ENCODE results near the gene IPCEF1.

Gene IPCEF1, protein sequence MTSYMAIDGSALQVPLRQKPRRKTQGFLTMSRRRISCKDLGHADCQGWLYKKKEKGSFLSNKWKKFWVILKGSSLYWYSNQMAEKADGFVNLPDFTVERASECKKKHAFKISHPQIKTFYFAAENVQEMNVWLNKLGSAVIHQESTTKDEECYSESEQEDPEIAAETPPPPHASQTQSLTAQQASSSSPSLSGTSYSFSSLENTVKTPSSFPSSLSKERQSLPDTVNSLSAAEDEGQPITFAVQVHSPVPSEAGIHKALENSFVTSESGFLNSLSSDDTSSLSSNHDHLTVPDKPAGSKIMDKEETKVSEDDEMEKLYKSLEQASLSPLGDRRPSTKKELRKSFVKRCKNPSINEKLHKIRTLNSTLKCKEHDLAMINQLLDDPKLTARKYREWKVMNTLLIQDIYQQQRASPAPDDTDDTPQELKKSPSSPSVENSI
- total RNA-seq, result 35.7 to 68.8 reads per million in 2 donors

DNA sequence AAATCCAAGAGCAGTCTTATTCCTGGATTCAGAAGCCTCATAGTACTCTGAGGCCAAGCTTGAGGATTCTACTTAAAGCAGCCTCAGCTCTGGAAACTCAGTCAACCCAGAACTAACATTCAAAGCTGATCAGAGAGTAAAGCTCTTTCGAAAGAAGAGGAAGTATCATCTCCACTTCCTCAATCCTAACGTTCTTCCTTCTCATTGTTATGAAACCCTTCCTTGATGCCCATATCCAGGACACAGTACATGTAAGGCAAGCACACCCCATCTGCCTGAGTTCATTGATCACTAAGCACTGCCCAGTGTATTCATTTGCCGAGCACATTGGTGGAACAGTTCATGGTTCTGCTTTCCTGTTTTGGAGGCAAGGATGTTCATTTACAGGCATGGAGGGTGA lies at the start of gene IPCEF1:
Gene IPCEF1, minus strand, starts transcription at position 114 of the 400 bp plus-strand sequence. CDS start 90,856 bp downstream, outside the sequence.
- DNase-seq, result no peak

DNA sequence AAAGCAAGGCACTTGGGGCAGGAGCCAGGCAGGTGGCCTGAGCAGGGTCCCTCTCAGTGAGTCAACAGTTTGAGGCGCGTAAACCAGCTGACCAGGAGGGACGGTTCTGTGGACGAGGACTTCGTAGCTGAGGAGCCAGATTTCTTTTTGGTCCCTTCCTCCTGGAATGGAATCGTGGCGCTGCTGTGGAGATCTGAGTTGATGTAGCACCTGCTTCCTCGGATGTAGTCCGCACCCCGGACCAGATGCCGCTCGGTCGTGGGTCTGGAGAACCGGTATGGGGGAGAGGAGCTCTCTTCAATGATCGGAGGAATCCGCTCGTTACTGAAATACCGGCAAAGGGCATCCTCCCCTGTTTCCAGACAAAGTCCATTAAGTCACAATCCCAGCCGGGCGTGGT lies 49.7 kb upstream of the IPCEF1 start:
- DNase-seq, result no peak

DNA sequence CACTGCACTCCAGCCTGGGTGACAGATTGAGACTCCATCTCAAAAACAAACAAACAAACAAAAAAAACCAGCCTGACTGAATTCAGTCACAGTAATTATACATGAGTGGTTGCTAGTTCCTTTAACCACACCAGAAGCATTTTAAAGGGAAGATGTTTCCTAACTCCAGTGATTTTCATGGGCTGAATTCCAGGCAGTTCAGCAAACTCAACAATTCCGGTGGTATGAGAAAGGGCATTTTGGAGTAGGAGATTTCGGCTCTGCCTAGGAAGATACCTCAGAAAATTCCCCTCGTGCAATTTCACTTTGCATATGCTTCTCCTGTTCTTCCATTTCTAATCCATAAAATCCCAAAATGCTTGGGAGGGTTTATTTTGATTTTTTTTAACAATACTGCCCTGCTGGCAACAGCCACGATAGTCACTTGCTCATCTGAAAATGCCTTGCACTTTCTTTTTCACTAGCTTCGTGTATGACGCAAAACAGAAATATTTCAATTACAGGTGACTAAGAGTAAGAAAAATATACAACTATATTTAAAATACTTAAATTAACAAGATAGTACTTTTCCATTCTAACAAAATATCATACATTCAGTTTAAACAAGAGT lies 48.3 kb upstream of the IPCEF1 start:
- DNase-seq, result no peak

DNA sequence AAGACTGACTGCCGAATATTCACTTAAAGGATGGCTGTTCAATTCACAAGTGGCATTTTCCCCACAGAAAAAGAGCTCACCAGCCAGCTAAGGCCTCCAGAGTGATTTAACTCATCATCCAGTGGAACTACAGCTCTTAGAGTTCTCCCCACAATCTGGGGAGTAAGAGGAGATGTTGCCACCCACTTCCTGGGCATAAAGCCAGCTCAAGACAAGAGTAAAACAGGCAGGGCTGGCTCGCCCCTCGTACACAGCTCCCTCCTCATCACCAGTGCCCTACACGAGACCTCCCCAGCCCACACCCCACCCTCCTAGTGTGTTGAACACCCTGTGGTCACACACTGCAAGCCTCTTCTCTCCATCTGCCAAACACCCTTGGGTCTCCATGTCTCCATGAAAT lies 47.2 kb upstream of the IPCEF1 start:
- DNase-seq, result no peak

DNA sequence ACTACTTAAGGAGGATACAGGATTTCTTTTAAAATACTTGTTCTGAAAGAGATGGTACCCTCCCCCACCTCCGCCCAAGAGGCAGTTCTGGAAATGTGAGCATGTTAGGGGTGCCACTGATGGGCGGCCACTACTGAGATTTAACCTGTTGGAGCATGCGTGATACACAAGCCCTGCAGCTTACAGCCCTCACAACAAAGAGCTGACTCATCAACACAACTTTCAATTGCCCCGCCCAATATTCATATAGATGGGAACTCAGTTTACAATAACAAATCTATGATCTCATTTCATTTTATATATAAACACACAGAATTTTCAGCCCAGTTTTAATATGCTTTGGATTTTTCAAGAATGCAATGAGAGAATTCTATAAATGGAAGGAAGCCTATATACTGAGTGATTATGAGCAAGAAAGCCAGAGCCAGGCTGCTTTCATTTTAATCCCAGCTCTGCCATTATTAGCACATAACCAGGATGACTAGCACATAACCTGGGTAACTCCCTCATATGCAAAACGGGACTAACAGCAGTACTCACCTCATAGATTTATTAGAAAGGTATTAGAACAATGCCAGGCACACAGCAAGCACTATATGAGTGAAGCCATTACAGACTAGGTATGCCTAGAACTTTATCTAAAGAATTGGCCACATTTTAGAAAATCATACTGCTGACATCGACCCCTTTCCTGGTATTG lies 45.6 kb upstream of the IPCEF1 start:
- no peak for DNase-seq

GRCh38 chr6:154399097-154399496 lies 42.5 kb upstream of the IPCEF1 start:
- no peak for DNase-seq

DNA sequence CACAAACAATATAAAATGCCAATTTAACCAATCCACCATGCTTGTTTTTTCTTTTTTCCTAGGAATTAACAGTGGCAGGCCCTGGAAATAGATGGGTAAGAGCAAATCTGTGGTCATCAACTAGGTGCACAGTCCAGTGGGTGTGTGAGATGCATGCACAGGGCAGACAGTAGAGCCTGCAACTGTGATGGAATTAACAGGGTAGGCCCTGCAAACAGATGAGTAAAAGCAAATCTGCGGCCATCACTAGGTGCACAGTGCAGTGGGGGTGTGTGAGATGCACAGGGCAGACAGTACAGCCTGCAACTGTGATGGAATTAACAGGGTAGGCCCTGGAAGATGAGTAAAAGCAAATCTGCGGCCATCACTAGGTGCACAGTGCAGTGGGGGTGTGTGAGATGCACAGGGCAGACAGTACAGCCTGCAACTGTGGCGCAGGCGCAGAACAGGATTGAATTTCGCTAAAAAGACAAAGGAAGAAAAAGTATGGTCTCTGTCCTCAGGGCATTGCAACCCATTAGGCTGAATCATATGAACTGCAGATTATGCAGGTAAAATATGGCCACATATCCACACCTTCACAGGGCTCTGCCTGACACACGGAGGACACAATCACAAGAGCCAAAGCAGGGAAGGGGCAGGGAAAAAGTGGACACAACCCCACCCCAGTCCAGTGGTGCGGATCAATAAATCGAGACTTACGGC lies 41.0 kb upstream of the IPCEF1 start:
- no peak for DNase-seq

- no peak for DNase-seq
These were observed 39.3 kb upstream of the IPCEF1 start for GRCh38 chr6:154395878-154396277.

- DNase-seq, result no peak
These were observed 38.7 kb upstream of the IPCEF1 start for GRCh38 chr6:154395316-154395715.

DNA sequence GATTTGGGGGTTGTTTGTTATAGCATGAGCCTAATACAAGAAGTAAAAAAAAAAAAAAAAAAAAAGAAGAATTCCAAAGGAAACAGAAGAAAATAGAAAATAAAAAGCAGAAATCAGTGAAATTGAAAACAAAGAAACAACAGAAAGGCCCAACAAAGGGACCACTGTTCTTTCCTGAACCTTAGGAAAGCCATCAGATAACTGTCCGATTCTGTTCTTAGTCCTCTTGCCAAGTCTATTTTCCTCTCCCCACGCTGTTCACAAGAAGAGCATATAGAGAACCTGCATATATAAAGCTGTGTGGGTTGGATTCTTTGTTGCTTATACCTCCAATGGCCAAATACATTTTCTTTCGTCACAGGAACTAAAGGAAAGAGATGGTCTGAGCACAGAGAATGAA lies 38.0 kb upstream of the IPCEF1 start:
- no peak for DNase-seq

- no peak for DNase-seq
These were observed 33.4 kb upstream of the IPCEF1 start for GRCh38 chr6:154390034-154390433.

DNA sequence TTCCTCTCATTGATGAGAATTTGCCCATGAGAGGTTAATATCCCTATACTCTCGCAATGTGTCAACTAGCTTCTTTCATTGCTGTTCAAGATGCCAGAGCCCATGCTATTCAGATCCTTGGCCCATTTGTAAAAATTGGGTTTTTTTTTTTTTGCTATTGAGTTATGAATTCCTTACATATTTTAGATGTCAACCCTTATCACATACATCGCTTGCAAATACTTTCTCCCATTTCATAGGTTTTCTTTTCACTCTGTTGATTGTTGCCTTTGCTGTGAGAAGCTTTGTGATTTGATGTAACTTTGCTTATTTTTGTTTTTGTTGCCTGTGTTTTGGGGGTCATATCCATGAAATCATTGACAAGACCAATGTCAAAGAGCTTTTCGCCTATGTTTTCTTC lies 32.2 kb upstream of the IPCEF1 start:
- DNase-seq, result no peak

DNA sequence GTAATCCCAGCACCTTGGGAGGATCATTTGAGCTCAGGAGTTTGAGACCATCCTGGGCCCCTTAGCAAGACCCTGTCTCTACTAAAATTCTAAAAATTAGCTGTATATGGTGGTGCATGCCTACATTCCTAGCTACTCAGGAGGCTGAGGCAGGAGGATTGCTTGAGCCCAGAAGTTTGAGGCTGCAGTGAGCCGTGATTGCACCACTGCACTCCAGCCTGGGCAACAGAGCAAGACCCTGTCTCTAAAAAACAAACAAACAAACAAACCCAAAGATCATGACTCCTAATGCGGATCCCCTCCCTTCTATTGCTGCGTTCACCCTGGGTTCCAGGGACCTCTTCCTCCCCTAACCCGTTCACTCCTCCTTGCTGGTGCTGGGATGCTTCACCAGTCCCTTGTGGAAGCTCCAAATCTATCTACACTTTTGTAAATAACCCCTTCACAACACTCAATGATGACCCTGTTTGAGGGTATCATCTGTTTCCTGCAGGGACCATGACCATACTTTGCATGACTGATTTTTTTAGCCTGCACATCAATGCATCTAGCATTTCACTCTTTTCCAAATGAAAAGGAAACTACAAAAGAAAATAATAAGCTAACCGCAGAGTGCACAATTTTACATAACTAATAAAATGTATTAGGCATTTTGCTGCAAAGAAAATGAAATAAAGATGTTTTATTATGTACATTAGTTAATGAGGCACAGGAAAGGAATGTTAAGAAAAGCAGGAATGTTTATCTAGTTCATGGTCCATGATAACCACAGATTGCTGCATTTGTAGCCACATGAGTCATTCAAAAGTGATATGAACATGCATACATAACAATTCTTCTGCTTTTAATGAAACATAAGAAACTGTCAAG lies 30.5 kb upstream of the IPCEF1 start:
- DNase-seq, result no peak

- no peak for DNase-seq
These were observed 27.6 kb upstream of the IPCEF1 start for GRCh38 chr6:154384191-154384590.

GRCh38 chr6:154383273-154383672 lies 26.7 kb upstream of the IPCEF1 start:
- no peak for DNase-seq

DNA sequence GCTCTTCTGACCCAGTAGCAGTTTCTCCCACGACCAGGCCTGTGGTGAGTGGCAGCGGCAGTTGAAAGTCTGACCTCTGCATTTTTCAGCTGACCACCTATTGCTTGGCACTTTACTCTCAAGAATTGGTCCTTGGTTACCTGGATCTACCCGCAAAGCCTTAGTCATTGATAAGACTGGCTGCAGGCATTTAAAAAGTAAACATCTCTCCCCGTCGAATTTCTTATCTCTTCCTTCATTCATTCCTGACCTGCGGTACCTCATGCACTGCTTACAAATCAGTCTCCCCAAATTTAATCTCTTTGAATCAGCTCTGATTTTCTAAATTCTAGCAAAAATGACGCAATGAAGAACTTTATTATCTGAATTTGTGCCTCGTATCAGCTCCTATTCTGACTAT lies 26.1 kb upstream of the IPCEF1 start:
- no peak for DNase-seq

DNA sequence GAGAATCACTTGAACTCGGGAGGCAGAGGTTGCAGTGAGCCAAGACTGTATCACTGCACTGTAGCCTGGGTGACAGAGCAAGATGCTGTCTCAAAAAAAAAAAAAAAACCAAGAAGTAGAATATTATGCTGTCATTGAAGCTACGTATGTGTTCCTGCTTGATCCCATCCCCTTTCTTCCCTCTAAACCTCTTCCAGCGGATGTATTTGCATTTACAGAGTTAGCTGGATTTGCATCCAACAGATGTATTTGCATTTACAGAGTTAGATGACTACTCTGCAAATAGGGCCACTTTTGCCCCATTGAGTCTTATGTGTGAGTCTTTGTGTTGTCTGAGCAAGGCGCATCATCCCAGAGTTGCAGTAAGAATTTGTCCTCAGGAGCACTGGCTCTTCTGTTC lies 24.9 kb upstream of the IPCEF1 start:
- DNase-seq, result no peak

GRCh38 chr6:154380741-154381140 lies 24.1 kb upstream of the IPCEF1 start:
- no peak for DNase-seq

DNA sequence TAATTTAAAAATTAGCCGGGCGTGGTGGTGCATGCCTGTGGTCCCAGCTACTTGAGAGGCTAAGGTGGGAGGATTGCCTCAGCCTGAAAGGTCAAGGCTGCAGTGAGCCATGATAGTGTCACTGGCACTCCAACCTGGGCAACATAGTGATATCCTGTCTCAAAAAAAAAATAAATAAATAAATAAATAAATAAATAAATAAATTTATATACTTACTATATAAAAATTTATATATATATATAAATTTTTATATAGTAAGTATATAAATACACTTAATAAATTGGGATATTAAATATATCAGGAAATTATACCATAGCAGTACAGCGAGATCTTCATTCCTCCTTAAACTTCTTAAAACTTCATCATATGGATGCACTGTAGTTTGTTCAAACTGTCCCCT lies 23.0 kb upstream of the IPCEF1 start:
- no peak for DNase-seq

DNA sequence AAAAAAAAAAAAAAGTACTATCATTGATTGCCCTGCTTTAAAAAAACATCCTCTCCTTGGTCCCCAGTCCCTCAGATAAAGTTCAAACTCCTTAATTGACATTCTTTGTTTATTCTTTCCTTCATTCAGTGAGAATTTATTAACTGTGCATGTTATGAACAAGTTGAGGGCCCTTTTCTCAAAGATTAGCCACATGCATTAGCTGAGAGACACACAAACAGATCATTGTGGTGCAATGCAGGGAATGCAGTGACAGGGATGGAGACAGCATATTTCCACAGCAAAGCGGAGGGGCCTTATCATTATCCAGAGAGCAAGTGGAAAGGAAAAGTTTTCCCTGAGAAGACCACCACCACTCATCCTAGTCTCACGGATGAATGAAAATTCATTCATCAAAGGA lies 21.9 kb upstream of the IPCEF1 start:
- DNase-seq, result no peak

GRCh38 chr6:154377726-154378125 lies 21.1 kb upstream of the IPCEF1 start:
- DNase-seq, result no peak

DNA sequence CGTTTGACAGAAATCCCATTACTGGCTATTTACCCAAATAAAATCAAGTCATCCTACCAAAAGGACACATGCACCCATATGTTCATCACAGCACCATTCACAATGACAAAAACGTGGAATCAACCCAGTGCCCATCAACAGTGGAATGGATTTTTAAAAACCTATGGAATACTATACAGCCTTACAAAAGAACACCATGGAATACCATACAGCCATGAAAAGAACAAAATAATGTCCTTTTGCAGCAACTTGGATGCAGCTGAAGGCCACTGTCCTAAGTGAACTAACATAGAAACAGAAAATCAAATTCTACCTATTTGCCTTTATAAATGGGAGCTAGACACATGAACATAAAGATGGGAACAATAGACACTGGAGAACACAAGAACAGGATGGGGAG lies 17.4 kb upstream of the IPCEF1 start:
- DNase-seq, result no peak

Data from T-helper 9 cell (primary cell).